Stomach (tissue), 4 donors: ENCODE measurements around the gene FBXO44.

Source experiments
- EP300 ChIP-seq: sonication (generic); formaldehyde crosslinking; IDR thresholded peaks from one replicate; pipeline ENCODE4 v1.6.1; 2017; ENCODE audit warnings: antibody characterized with exemption
- POLR2AphosphoS5 ChIP-seq, 3 donors: sonication (generic); formaldehyde crosslinking; IDR thresholded peaks; one replicate each; pipeline ENCODE4 v1.6.1; 2016; ENCODE audit warnings: antibody characterized with exemption in 3 of 3
- TF ChIP-seq, protein P1 (sequence below), 7 experiments: fragments of 450-650 bp in 4 of 7; fragments of 200-600 bp in 3 of 7; sonication (generic) in 3 of 7; IDR thresholded peaks; one replicate each; pipeline ENCODE4 v1.5.1; 2016 to 2019; ENCODE audit warnings: antibody characterized with exemption in 7 of 7, control low read depth in 2 of 7, mild to moderate bottlenecking in 1 of 7

DNA sequence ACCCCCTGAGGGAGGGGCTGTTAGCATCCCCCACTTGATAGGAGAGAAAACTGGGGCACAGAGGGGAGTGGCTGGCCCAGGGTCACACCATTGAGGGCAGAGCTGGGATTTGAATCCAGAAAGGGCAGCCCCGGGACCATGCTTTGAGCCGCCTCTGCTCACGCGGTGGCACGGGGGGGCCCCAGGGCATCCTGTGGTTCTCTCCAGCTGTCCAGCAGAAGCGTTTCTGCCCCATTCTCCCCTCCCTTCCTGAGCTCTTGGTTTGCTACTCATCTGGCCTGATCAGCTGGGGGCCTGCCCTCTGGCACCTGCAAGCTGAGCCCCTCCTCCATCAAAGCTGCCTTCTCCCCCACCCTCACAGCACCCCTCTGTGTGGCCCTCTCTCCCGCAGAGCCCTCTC, 37.9 kb upstream of the FBXO44 start:
- TF ChIP-seq, protein P1, sequence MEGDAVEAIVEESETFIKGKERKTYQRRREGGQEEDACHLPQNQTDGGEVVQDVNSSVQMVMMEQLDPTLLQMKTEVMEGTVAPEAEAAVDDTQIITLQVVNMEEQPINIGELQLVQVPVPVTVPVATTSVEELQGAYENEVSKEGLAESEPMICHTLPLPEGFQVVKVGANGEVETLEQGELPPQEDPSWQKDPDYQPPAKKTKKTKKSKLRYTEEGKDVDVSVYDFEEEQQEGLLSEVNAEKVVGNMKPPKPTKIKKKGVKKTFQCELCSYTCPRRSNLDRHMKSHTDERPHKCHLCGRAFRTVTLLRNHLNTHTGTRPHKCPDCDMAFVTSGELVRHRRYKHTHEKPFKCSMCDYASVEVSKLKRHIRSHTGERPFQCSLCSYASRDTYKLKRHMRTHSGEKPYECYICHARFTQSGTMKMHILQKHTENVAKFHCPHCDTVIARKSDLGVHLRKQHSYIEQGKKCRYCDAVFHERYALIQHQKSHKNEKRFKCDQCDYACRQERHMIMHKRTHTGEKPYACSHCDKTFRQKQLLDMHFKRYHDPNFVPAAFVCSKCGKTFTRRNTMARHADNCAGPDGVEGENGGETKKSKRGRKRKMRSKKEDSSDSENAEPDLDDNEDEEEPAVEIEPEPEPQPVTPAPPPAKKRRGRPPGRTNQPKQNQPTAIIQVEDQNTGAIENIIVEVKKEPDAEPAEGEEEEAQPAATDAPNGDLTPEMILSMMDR (IDR thresholded peaks at IDR 0.05), result no peak
- TF ChIP-seq POLR2AphosphoS5 (IDR thresholded peaks at IDR 0.05), result no peak
- no peak for TF ChIP-seq EP300
